ENCODE data around the gene PDE9A.
"Not testable (repeated sequence)": the region's sequence is repeated elsewhere in the genome, so short reads cannot be mapped to it uniquely, and the experiment has no call there.

Gene PDE9A

DNA sequence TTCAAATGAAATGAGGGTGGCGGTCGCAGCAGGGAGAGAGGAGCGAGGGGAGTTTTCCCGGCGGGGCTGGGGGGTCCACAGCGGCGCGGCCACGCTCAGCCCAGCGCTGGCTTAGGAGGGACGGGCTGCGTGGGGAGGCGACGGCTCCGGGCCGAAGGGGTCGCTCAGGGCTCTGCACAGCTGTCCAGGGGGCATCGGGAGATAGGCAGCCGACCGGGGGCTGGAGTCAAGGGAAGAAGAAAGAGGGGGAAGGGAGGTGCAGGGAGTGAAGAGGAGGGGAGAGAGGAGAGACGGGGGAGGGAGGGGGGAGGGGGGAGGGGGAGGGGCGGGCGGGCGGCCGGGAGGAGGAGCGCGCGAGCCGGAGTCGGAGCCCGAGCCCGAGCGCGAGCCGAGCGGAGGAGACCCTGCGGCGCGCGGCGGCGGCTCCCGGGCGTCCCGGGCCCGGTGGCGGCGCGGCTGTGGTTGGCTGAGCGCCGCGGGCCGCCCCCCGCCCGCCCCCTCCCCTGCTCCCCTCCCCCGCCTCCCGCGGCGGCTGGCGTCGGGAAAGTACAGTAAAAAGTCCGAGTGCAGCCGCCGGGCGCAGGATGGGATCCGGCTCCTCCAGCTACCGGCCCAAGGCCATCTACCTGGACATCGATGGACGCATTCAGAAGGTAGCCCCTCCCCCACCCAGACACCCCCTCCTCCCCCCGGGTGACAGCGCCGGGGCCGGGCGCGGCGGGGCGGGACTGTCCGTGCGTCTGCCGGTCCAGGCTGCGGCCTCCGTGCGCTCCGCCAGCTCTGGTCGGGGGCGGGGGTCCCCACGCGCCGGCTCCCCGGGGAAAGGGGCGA is at the start of gene PDE9A:
Gene PDE9A, plus strand, starts transcription at position 391 of the 831 bp plus-strand sequence. Its CDS starts 194 bp downstream, at position 585.
- DNase-seq = peak in 1 of 2 experiments; percentile 63

DNA sequence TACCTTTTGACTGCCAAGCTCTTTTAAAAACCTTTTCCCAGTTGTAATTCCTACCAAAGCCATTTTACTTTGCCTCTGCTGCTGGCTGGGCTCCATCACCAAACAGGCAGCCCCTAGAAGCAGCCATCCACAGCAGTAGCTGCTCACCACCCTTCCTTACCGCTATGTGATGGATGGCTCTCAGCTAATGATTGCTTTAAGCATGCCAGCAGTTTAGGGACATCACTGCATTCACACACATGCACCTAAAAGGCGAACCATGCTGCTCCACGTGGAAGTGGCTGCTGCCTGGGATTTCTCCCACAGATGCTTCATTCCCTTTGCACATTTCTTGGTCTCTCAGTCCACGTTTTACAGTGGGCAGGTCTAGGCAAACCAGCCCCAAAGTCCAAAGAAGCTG is 46.3 kb upstream of the PDE9A start:
- no peak for DNase-seq

DNA sequence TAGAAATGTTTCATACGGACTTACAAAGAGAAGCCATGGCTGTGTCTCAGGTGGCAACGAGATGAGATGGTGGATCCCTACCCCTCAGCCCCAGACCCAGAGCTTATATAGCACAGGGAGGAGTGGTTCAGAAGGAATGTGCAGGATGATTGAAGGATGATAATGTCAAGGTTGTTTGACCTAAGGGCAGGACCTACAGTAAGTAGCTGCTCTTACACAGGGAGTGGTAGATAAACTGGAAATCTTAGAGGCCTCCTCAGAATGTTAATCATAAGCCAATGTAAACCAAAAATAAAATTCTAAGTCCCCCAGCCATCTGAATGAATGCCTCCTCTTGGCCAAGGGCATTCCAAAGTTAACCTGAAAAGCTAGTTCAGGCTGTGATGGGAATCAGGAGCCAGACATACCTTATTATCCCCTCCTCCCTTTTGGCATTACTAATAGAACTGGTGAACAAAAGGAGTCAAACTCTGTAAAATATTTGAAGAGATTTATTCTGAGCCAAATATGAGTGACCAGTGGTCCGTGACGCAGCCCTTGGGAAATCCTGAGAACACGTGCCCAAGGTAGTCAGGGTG is 45.8 kb upstream of the PDE9A start:
- no peak for DNase-seq

DNA sequence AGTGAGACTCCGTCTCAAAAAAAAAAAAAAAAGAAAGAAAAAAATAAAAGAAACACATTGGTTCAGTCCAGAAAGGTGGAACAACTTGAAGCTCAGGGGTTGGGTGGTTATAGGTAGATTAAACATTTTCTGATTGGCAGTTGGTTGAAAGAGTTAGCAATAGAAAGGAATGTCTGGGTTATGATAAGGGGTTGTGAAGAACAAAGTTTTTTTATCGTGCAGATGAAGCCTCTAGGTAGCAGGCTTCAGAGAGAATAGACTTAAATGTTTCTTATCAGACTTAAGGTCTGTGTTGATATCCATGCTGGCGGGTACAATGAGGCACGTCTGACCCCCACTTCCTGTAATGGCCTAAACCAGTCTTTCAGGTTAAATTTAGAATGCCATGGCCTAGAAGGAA is 45.0 kb upstream of the PDE9A start:
- DNase-seq = no peak

DNA sequence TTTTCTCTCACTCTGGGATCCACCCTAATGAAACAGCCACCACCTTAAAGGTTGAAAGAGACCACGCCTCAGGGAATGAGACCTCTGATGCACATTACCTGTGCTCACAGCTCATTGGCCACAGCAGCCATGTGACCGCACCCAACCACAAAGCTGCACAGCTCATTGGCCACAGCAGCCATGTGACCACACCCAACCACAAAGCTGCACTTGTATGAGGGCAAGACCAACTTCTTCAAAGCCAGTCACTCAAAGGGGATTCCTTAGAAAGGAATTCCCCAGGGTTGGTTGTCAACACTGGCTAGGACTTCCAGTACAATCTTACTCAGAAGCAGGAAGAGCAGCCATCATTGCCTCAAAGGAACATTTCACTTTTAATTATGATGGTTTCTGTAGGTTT is 43.6 kb upstream of the PDE9A start:
- no peak for DNase-seq

DNA sequence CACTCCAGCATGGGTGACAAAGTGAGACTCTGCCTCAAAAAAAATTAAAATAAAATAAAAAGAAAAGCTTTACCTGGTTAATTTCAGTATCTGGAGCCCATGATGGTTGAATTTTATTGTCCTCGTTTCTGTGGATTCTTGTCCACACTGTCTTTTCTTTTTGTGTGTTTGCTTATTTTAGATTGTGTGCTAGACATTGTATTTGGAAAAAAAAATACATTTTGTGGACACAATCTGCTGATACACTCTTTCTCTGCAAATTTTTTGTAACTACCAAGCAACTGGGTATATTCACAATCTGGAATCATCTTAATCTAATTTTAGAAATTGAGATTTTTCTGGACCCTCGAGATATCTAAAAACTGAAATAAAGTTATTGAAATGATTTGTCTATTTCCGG is 41.6 kb upstream of the PDE9A start:
- DNase-seq = no peak

DNA sequence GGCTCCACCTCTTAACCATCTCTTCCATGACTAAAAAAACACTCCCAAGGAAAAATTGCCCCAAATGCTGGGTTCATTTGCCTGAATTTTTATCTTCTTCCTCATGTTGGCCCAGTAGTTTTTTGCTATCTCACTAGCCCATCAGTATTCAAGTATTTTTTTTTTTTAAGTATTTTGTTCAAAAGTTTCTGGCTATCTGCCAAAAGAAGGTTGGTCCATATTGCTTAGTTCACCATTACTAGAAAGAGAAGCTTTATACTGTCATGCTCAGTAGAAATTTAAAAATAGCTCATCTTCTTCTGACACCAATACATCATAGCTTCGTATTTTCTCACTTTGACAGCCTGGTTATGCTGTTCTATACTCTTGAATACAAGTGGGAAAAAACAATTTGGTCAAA is 41.0 kb upstream of the PDE9A start:
- DNase-seq = no peak

DNA sequence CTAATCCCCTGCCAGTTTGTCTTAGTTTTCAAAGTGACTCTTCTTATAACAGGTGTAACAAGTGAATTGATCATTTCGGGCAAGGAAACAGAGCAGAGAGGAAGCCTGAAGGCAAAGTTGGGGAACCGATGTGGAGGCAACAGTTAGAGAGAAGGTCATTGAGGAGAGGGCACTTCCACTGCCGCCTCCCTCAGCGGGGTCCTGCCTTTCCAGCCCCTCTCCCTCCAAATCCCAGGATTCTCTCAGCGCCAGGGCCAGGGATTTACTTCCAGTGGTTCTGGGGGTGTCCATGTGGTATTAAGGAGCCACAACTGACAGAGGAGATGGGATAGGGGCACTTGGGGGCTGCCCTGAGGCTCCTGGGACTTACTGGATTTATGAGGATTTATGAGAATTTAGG is 39.7 kb upstream of the PDE9A start:
- DNase-seq = no peak

DNA sequence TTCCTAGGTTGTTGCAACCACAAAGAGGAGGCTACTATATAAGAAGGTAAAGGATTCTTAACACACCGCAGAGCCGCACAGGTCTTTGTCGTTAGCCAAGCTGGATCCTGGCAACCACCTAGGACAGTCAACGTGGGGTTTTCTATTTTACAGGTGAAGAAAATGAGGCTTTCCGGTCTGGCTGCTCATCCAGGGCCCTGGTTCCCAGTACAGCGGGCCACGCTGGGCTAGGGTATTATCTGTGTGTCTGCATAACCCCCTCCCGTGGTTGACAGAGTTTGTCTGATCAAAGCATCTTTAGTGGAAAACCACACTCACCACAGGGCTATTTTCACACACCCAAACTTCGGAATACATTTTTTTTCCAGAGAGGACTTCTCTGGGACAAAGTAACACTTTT is 39.0 kb upstream of the PDE9A start:
- no peak for DNase-seq

DNA sequence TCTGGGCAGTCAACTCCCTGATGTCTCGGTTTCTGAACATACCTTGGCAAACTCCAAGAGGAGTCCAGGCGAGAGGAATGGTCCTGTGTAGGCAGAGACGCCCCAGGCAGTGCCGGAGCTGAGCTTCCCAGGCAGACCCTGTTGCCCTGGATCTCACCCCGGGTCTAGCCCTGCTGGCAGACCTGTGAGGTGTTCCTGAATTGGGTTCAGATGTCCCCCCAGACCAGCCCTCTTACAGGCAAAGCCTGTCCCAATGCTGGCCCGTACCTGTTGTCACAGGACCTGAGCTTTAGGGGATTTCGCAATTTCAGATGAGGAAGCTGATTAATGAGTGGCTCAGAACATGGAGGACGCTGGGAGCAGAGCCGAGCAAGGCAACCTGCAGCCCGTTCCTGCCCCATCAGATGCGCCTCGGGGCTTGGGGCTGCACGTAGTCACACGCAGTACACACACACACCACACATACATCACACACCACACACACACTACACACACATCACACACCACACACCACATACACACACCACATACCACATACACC is 38.5 kb upstream of the PDE9A start:
- DNase-seq = peak; percentile 26 to 30

DNA sequence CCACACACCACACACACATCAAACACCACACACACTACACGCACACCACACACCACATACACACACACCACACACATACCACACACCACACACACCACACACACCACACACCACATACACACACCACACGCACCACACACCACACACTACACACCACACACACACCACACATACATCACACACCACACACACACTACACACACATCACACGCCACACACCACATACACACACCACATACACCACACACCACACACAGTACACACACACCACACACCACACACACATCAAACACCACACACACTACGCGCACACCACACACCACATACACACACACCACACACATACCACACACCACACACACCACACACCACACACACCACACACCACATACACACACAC is 38.0 kb upstream of the PDE9A start:
- DNase-seq = not testable (repeated sequence)

DNA sequence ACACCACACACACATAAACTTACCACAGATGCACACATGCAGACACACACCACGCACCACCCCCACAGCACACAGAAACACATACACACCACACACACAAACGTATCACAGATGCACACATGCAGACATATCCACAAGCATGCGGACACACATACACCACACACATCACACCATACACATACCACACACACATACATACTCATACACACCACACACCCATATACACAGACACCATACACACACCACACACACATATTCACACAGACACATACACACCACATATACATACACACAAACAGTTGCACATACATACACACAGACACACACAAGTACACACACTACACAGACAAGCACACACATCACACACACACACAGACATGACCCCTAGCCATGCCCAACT is 37.5 kb upstream of the PDE9A start:
- no peak for DNase-seq

DNA sequence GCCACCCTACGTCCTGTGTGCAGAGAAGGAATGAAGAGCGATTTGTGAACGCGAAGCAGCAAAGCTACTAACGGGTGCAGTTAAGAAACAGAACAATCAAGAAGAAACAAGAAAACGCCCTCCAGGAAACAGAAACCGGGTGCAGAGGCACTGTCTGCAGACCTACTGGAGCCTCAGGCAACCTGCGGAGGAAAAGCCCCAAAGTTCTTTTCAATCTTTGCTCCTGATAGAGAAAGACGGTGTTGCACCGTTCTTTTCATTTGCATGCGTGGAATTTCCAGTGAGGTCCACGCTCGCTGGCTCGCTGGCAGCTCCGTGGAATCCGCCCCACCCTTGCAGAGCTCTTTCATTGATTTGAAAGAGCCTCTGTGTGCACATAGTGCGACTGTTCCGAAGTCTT is 37.0 kb upstream of the PDE9A start:
- no peak for DNase-seq

DNA sequence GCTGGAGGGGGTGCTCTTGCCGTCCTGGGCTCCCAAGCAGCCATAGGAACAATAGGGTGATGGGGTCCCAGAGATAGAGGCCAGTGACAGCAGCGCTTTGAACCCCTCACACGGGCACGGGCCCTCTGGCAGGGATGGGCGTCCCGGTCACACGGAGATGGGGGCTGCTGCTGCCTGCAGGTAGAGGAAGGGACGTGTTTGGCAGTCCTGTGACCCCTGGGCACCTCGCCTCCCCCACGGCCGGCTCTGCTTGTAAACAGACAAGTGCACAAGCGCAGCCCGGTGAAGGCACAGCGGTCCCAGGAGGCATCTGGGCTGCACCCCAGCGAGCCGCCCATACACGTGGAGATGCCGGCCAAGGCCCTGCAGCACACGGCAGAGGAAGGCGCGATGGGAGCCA is 36.5 kb upstream of the PDE9A start:
- DNase-seq = no peak

DNA sequence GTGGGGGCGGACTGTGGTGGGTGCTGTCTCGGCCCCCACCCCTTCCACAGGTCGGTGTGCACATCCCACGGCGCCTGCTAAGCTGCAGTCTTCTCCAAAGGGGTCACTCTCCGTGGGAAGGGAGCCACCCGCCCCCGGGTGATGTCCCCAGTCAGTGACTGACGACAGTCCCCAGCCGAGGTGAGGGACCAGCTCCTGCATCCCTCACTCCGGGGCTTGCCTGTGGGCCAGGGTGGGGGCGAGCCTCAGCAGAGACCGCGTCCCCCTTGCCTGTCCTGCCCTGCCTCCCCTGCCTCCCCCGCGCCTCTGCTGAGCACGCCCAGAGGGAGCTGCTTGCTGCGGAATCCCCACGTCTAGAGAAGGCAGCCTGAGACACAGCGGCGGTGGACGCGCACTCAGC is 35.9 kb upstream of the PDE9A start:
- DNase-seq = no peak

DNA sequence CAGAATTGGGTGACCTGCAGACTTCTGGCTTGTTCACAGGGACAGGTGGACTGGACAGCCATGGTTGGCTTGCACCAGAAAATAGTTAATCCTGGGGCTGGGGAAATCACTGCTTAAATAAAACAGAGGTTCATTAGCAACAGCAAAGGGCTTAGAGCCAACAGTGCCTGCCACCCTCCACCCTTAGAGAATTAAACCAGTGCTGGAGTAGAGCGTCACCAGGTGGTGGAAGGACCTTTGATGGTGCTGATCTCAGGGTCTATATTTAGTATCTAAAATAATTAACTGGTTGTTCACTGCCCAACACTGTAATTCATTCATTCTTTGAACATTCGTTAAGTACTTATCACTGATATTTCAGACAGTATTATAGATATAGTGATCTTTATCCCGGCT is 34.7 kb upstream of the PDE9A start:
- DNase-seq = no peak

DNA sequence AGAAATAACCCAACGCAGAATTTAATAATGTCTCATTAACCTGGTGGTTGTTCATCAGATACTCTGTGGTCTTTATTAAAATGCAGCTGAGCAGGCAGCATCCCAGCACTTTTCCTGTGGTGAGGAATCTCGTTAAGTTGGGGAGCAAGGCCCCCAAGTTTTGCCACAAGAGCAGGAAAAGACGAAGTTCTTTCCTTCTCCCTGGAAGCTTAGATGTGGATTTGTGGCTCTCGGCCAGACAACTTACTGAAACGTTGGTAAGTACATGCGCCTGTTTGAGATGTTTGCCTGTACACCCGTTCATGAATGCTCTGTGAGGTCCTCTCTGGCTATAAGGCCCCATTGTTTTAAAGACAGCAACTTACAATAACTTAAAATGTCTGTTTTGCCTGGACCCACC is 34.3 kb upstream of the PDE9A start:
- DNase-seq = no peak

DNA sequence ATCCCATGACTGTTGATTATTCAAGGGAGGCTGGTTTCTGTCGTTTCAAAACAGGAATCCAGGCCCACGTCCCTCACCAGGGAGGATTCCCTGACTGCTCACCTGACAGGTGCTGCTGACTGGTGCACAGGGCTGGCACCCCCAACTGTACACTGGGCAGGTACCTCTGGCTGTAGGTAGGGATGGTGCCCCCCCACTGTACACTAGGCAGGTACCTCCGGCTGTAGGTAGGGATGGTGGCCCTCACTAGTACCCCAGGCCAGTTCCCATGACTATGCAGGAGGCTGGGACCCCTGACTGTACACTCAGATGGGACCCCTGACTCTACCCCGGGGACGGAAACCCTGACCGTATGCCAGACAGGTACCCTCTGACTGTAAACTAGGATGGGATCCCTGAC is 33.6 kb upstream of the PDE9A start:
- DNase-seq = no peak

DNA sequence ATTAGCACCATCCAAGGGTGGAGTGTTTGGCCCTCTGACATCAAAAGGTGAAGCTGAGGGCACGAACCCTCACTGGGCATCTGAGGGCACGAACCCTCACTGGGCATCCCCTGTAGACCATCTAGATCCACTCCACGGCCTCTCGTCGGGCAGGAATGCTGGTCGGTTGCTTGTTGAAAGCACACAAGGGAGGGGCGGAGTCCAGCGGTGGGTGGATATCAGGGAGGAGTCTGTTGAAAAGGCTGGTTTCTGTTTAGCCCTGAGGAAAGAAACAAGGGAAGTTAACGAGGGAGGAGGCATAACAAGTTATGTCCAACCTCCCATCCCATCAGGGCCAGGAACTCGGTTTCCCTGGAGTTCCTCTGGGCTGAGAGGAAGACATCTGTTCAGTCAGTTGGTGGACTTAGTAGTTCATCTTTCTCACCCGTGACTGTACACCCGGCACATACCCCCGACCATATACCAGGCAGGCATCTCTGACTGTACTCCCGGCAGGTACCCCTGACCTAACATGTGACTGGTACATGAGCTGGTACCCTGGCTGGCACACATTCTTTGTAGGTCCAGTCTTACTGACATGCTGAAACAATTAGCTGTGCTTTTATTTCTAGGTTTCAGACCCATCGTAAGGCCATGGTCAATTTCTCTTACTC is 32.1 kb upstream of the PDE9A start:
- no peak for DNase-seq

DNA sequence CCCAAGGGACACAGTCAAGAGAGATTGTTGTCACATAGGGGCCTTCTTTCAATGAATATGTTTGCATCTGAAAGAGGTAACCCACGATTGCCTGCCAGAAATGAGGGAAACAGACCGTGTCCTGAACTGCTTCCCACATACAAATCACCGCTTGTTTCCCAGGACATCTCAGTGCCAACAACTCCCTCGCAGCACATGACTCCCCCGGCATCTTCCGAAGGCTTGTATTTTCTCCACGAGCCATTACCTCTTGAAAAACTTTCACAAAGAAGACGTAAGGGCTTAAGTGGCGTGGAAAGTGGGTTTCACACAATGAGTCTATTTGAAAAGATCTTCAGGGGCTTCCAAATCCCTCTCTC is 31.6 kb upstream of the PDE9A start:
- DNase-seq = no peak

DNA sequence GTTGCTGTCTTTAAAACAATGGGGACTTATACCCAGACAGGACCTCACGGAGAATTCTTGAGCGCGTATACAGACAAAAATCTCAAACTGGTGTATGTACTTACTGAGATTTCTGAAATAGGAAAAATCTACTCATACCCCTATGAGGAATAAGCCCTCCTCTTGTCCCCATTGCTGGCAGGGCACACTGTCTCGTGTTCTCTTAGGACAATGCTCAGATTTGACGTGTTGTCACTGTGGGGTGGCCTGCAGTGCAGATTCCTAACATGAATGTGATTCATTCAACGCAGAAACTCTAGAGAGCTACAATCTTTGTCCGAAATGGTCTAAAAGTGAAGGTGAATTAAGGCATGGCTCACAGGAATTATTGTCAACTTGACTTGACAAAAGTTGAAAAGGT is 31.1 kb upstream of the PDE9A start:
- no peak for DNase-seq

DNA sequence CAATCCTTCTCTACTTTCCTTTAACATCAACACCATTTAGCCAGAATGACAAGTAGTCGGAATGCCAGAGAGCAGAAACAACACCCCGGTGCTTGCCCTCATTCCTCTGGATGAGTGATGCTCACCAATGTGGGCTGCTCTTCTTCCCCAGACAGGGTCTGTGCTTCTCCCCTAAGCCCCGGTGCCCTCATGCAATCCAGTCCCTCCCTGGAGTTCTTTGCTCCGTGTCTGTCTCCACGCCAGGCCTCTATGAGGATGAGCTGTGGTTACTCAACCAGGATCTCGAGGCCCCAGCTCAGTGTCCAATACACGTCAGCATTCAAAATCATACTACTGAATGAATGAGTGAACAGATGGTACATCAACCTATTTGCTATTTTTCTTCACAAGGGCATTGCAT is 29.7 kb upstream of the PDE9A start:
- DNase-seq = no peak

DNA sequence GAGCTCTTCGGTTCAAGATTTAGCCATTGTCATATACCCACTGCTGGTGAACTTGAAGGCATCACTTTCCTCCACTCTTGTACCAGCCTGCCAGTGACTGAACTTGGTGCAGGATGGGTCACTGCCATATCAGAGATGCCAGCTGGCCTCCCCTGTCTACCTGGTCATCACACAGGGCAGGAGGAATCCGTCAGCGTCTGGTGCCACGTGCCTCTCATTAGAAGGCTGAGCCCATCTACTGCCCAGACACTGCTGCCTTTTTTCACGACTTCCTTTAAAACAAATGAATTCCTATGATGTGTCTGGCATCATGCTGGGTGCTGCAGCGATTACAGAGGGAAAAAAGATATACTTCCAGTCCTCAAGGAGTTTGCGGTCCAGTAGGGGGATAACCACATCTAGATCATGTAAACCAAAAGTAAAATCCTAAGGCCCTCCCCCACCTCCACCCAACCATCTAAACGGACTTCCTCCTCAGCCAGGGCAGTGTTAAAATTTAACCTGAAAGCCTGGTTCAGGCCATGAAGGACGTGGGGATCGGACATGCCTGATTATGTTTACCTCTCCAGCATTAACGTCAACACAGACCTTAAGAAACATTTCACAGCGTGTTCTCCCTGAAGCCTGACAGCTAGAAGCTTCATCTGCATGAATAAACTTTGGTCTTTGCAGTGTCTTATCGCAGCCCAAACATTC is 29.2 kb upstream of the PDE9A start:
- DNase-seq = no peak

DNA sequence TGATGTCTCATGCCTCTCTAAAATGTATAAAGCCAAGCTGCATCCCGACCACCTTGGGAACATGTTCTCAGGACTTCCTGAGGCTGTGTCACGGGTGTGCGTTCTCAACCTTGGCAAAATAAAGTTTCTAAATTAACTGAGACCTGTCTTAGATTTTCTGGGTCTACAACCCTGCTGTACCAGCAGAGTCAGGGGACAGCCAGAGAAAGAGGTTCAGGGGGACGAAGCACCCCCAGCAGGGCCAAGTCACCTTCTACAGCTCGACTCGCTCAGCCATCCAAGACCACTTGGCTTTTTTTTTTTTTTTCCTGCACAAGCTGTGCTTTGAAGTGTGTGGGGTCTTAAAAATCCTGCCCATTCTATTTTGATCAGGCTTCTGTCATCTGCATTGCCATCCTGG is 28.5 kb upstream of the PDE9A start:
- no peak for DNase-seq
